GM13977 (cell line): ENCODE measurements around the gene NIPBL.
"Not testable (repeated sequence)": the region's sequence is repeated elsewhere in the genome, so short reads cannot be mapped to it uniquely, and the experiment has no call there.

Source experiments
- DNase-seq: peaks from one replicate; pipeline ENCODE4 v3.0.0; 2012; ENCODE audit warnings: low spot score
- CTCF ChIP-seq: IDR thresholded peaks from 2 replicates; pipeline ENCODE4 v1.5.1; 2012; ENCODE audit warnings: mild to moderate bottlenecking, control low read depth; ENCODE audit not compliant: insufficient read depth; ENCODE audit errors: extremely low read depth, missing control alignments
- in situ Hi-C: fragments of 300-500 bp; cut with MboI; formaldehyde crosslinking; loops from one replicate; pipeline ENCODE4 v1.12.0; 2022; ENCODE audit warnings: low sequenced_read_pairs, low pct_unique_long_range_greater_than_20kb, mixed read lengths, inconsistent platforms; ENCODE audit not compliant: unreplicated experiment

Gene NIPBL

GRCh38 chr5:37075399-37075950, 198.9 kb downstream of the NIPBL start:
- in situ Hi-C loops, result no loop called here
- no peak for DNase-seq

GRCh38 chr5:37077146-37077545, 200.6 kb downstream of the NIPBL start:
- TF ChIP-seq CTCF, result no peak
- in situ Hi-C loops, result no loop called here
- no peak for DNase-seq

More at GRCh38 chr5:37075399-37075950, 198.9 kb downstream of the NIPBL start:
- no peak for TF ChIP-seq CTCF

GRCh38 chr5:37080697-37081096, 204.1 kb downstream of the NIPBL start:
- TF ChIP-seq CTCF, result no peak
- in situ Hi-C loops, result no loop called here
- DNase-seq, result no peak

- in situ Hi-C loops, DNase-seq: not testable (repeated sequence)
Observed at GRCh38 chr5:37082977-37083376, 206.4 kb downstream of the NIPBL start.

- in situ Hi-C loops, DNase-seq: not testable (repeated sequence)
Observed at GRCh38 chr5:37086026-37086425, 209.5 kb downstream of the NIPBL start.

GRCh38 chr5:37086466-37087173, 210.1 kb downstream of the NIPBL start:
- in situ Hi-C loops, result no loop called here
- no peak for DNase-seq

GRCh38 chr5:37088009-37088408, 211.4 kb downstream of the NIPBL start:
- in situ Hi-C loops, result no loop called here
- no peak for TF ChIP-seq CTCF

More at GRCh38 chr5:37086466-37087173, 210.1 kb downstream of the NIPBL start:
- TF ChIP-seq CTCF, result no peak

More at GRCh38 chr5:37088009-37088408, 211.4 kb downstream of the NIPBL start:
- DNase-seq, result no peak
